Activated T-cell treated with anti-CD3 and anti-CD28 coated beads, Interleukin-2, amount 50 U/mL, for 72 hours (primary cell): ENCODE measurements around the gene MET. TPM values are rescaled to one million over a fixed set of nuclear protein-coding genes. Genes with fewer than 3 reads are reported as not detected.

Experiments
- ATAC-seq, 2 donors: fragments of 150-1000 bp; cut with Tn5 transposase; replicated peaks in 1 of 2; 2 replicates each; pipeline ENCODE4 v1.10.0; 2021; ENCODE audit warnings: moderate library complexity in 2 of 2, mild to moderate bottlenecking in 1 of 2
- DNase-seq, 2 donors: peaks; one replicate each; pipeline ENCODE4 v3.0.0; 2021 to 2022; ENCODE audit warnings: mixed read lengths in 1 of 2
- H3K27ac Mint-ChIP-seq: one replicate; pipeline ENCODE4 v1.8.0; 2022; ENCODE audit warnings: mild to moderate bottlenecking, moderate library complexity, mixed read lengths
- H3K27me3 Mint-ChIP-seq: one replicate; pipeline ENCODE4 v1.8.0; 2022; ENCODE audit warnings: low read depth, mixed read lengths
- H3K36me3 Mint-ChIP-seq, 2 donors: one replicate each; pipeline ENCODE4 v1.8.0; 2022; ENCODE audit warnings: mixed read lengths in 2 of 2, mild to moderate bottlenecking in 1 of 2; ENCODE audit not compliant: insufficient read depth in 2 of 2
- H3K4me1 Mint-ChIP-seq: one replicate; pipeline ENCODE4 v1.8.0; 2022; ENCODE audit warnings: low read depth, mixed read lengths
- H3K4me3 Mint-ChIP-seq, 2 donors: one replicate each; pipeline ENCODE4 v1.8.0; 2022; ENCODE audit warnings: mild to moderate bottlenecking in 2 of 2, mixed read lengths in 2 of 2, moderate library complexity in 2 of 2
- H3K9me3 Mint-ChIP-seq, 2 donors: one replicate each; pipeline ENCODE4 v1.8.0; 2022; ENCODE audit warnings: mixed read lengths in 2 of 2
- total RNA-seq, 2 donors: library from RNA; stranded (reverse); gene quantifications; one replicate each; pipeline ENCODE4 v1.2.3, GENCODE V29; 2022

The MET gene
- total RNA-seq, 2 donors from 2014 or later, result 2.4 TPM

GRCh38 chr7:116672596-116673456, 830 bp downstream of the MET start:
- H3K4me3 Mint-ChIP-seq, result peak overlapping the region; percentile 55 to 62

GRCh38 chr7:116673457-116673865, 1.5 kb downstream of the MET start:
- Mint-ChIP-seq H3K27me3 (peaks cover 75% of the 10 kb centered on the region), H3K4me3 (peak overlapping the region in 1 of 2 donors; percentile 62), H3K27ac (no peak overlapping the region), H3K4me1 (peaks cover 4% of the 10 kb centered on the region), H3K36me3 (no peaks in the 10 kb centered on the region), H3K9me3 (no peaks in the 10 kb centered on the region)
- DNase-seq, result no peak
- ATAC-seq, result no peak

More at GRCh38 chr7:116672596-116673456, 830 bp downstream of the MET start:
- DNase-seq, result no peak
- no peaks in the 10 kb centered on the region for H3K9me3 Mint-ChIP-seq
- H3K27me3 Mint-ChIP-seq, result peaks cover 81% of the 10 kb centered on the region
- H3K27ac Mint-ChIP-seq, result no peak overlapping the region
- no peaks in the 10 kb centered on the region for H3K36me3 Mint-ChIP-seq
- peaks cover 4% of the 10 kb centered on the region for H3K4me1 Mint-ChIP-seq
- ATAC-seq, result no peak

- no peaks in the 10 kb centered on the region for H3K9me3 Mint-ChIP-seq
- peaks cover 10% of the 10 kb centered on the region for H3K4me1 Mint-ChIP-seq
- H3K27ac Mint-ChIP-seq, result no peak overlapping the region
- no peak for ATAC-seq
- H3K27me3 Mint-ChIP-seq, result peaks cover 63% of the 10 kb centered on the region
- H3K36me3 Mint-ChIP-seq, result no peaks in the 10 kb centered on the region
- no peak for DNase-seq
- H3K4me3 Mint-ChIP-seq, result no peak overlapping the region
Observed at GRCh38 chr7:116674508-116675173, 2.6 kb downstream of the MET start.

- no peak overlapping the region for H3K27ac Mint-ChIP-seq
- DNase-seq (no peak), ATAC-seq (no peak)
- H3K27me3 Mint-ChIP-seq, result peaks cover 57% of the 10 kb centered on the region
- H3K4me1 Mint-ChIP-seq, result peaks cover 16% of the 10 kb centered on the region
- H3K9me3 Mint-ChIP-seq, result no peaks in the 10 kb centered on the region
- H3K4me3 Mint-ChIP-seq, result no peak overlapping the region
- H3K36me3 Mint-ChIP-seq, result no peaks in the 10 kb centered on the region
Observed at GRCh38 chr7:116675812-116676355, 3.9 kb downstream of the MET start.

GRCh38 chr7:116678780-116679179, 6.8 kb downstream of the MET start:
- no peak for ATAC-seq
- no peak overlapping the region for H3K27ac Mint-ChIP-seq
- peaks cover 48% of the 10 kb centered on the region for H3K27me3 Mint-ChIP-seq

GRCh38 chr7:116679500-116679899, 7.5 kb downstream of the MET start:
- DNase-seq, result no peak
- Mint-ChIP-seq H3K27ac (no peak overlapping the region), H3K27me3 (peaks cover 49% of the 10 kb centered on the region), H3K4me1 (peaks cover 12% of the 10 kb centered on the region), H3K36me3 (peaks cover 0 to 2% of the 10 kb centered on the region in 2 donors), H3K4me3 (peak overlapping the region in 1 of 2 donors; percentile 17), H3K9me3 (peaks cover 2 to 4% of the 10 kb centered on the region in 2 donors)
- ATAC-seq, result peak; percentile 88 to 97

More at GRCh38 chr7:116678780-116679179, 6.8 kb downstream of the MET start:
- H3K4me1 Mint-ChIP-seq, result peaks cover 12% of the 10 kb centered on the region
- peaks cover 0 to 2% of the 10 kb centered on the region in 2 donors for H3K9me3 Mint-ChIP-seq
- peaks cover 0 to 2% of the 10 kb centered on the region in 2 donors for H3K36me3 Mint-ChIP-seq
- no peak for DNase-seq
- no peak overlapping the region for H3K4me3 Mint-ChIP-seq

GRCh38 chr7:116683786-116684185, 11.8 kb downstream of the MET start:
- Mint-ChIP-seq H3K4me3 (no peak overlapping the region), H3K4me1 (peaks cover 12% of the 10 kb centered on the region), H3K27me3 (peaks cover 48% of the 10 kb centered on the region), H3K36me3 (peaks cover 0 to 2% of the 10 kb centered on the region in 2 donors), H3K27ac (no peak overlapping the region), H3K9me3 (peaks cover 2 to 4% of the 10 kb centered on the region in 2 donors)
- DNase-seq (no peak), ATAC-seq (no peak)

GRCh38 chr7:116686033-116686432, 14.0 kb downstream of the MET start:
- DNase-seq, result no peak
- H3K9me3 Mint-ChIP-seq, result peaks cover 2 to 4% of the 10 kb centered on the region in 2 donors
- no peak overlapping the region for H3K27ac Mint-ChIP-seq
- peaks cover 0 to 2% of the 10 kb centered on the region in 2 donors for H3K36me3 Mint-ChIP-seq
- H3K4me3 Mint-ChIP-seq, result no peak overlapping the region
- H3K4me1 Mint-ChIP-seq, result no peaks in the 10 kb centered on the region
- no peak for ATAC-seq
- peaks cover 48% of the 10 kb centered on the region for H3K27me3 Mint-ChIP-seq

- Mint-ChIP-seq H3K27me3 (peaks cover 48% of the 10 kb centered on the region), H3K36me3 (peaks cover 0 to 2% of the 10 kb centered on the region in 2 donors), H3K27ac (no peak overlapping the region), H3K9me3 (peaks cover 2 to 4% of the 10 kb centered on the region in 2 donors), H3K4me3 (no peak overlapping the region), H3K4me1 (no peaks in the 10 kb centered on the region)
- DNase-seq (no peak), ATAC-seq (no peak)
Observed at GRCh38 chr7:116686812-116687419, 14.9 kb downstream of the MET start.

GRCh38 chr7:116687801-116688201, 15.8 kb downstream of the MET start:
- Mint-ChIP-seq H3K4me3 (no peak overlapping the region), H3K4me1 (no peaks in the 10 kb centered on the region), H3K9me3 (peaks cover 2 to 4% of the 10 kb centered on the region in 2 donors), H3K36me3 (peaks cover 0 to 2% of the 10 kb centered on the region in 2 donors), H3K27ac (no peak overlapping the region), H3K27me3 (peaks cover 43% of the 10 kb centered on the region)
- DNase-seq, result no peak
- no peak for ATAC-seq

- no peaks in the 10 kb centered on the region for H3K9me3 Mint-ChIP-seq
- H3K27ac Mint-ChIP-seq, result no peak overlapping the region
- H3K27me3 Mint-ChIP-seq, result peaks cover 23% of the 10 kb centered on the region
- no peaks in the 10 kb centered on the region for H3K4me1 Mint-ChIP-seq
- no peak for DNase-seq
- H3K36me3 Mint-ChIP-seq, result no peaks in the 10 kb centered on the region
- ATAC-seq, result no peak
- no peak overlapping the region for H3K4me3 Mint-ChIP-seq
Observed at GRCh38 chr7:116689790-116690259, 17.8 kb downstream of the MET start.

GRCh38 chr7:116691664-116692063, 19.7 kb downstream of the MET start:
- Mint-ChIP-seq H3K4me1 (no peaks in the 10 kb centered on the region), H3K27ac (no peak overlapping the region), H3K27me3 (peaks cover 14% of the 10 kb centered on the region), H3K4me3 (no peak overlapping the region), H3K9me3 (no peaks in the 10 kb centered on the region), H3K36me3 (no peaks in the 10 kb centered on the region)
- DNase-seq (no peak), ATAC-seq (no peak)
